RPMI7951 (cell line): ENCODE measurements around the gene SYT13. TPM values are rescaled to one million over a fixed set of nuclear protein-coding genes. Genes with fewer than 3 reads are reported as not detected.
A peak's percentile ranks its signal among the peaks of the same experiment; 100 is the strongest.

Source experiments
- DNase-seq: peaks from one replicate; pipeline ENCODE4 v3.0.0-alpha.2; 2012; ENCODE audit warnings: low read depth
- total RNA-seq: library from RNA; depleted of rRNA; stranded (reverse); fragments of >200 nt; shearing (Covaris generic); gene quantifications from 2 replicates; pipeline ENCODE4 v1.2.3, GENCODE V29; 2014

The SYT13 gene
- total RNA-seq, 1 experiment from 2014 or later: 0.72 TPM

GRCh38 chr11:45248501-45249011, 37.6 kb downstream of the SYT13 start:
- no peak for DNase-seq

DNA sequence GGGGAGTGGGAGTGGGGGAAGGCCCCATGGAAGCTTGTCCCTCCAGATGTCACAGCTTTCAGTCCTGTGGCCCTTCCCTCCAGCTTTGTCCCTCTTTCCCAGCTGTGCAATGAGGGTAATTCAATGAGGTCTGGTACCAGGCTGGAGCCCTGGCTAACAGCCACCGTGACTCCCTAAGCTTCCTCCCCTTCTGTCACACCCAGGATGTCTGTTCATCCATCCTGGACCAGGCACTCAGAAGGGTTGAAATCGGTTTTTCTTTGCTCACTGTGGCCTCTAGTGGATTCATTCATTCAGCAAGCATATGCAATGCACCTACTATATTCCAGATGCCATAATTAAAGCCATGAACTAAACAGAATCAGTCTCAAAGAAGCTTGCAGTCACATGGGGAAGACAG, 38.7 kb downstream of the SYT13 start:
- peak; percentile 47 for DNase-seq

GRCh38 chr11:45246241-45246640, 39.9 kb downstream of the SYT13 start:
- no peak for DNase-seq

- DNase-seq: no peak
These were observed 40.7 kb downstream of the SYT13 start for GRCh38 chr11:45245218-45246045.

DNA sequence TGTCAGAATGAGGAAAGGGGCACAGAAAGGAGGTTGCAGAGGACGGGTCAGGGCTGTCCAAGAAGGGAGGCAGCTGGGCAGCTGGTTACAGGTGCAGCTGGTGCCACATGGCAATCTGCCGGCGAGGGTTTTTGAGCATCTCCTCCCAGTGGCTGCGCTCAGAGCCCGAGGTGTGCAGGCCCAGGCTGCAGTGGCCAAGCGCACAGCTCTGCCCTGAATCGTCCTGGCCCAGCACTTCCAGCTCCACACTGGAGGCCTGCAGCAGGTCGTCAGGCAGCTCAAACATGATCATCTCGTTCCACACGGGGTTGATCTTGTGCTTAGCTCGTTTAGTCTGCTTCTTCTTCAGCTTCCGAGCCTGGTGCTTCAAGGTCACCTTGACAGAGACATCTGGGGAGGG, 42.2 kb downstream of the SYT13 start:
- DNase-seq: no peak

- DNase-seq: no peak
These were observed 46.4 kb downstream of the SYT13 start for GRCh38 chr11:45239733-45240132.

DNA sequence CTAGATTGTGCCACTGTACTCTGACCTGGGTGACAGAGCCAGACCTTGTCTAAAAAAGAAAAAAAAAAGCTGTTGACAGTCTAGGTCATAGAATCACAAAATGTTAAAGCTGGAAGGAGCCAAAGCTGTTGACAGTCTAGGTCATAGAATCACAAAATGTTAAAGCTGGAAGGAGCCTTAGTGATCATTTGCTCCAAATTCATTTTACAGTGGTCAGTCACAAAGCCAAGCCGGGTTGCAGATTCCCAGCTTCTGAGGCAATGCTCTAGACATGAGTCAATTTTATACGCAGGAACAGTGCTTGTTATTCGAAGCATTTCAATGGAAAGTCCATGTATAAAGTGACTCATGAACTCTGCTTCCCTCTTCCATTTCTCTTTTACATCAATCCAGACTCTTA, 47.4 kb downstream of the SYT13 start:
- peak; percentile 36 for DNase-seq

- DNase-seq: no peak
These were observed 48.3 kb downstream of the SYT13 start for GRCh38 chr11:45237711-45238315.

DNA sequence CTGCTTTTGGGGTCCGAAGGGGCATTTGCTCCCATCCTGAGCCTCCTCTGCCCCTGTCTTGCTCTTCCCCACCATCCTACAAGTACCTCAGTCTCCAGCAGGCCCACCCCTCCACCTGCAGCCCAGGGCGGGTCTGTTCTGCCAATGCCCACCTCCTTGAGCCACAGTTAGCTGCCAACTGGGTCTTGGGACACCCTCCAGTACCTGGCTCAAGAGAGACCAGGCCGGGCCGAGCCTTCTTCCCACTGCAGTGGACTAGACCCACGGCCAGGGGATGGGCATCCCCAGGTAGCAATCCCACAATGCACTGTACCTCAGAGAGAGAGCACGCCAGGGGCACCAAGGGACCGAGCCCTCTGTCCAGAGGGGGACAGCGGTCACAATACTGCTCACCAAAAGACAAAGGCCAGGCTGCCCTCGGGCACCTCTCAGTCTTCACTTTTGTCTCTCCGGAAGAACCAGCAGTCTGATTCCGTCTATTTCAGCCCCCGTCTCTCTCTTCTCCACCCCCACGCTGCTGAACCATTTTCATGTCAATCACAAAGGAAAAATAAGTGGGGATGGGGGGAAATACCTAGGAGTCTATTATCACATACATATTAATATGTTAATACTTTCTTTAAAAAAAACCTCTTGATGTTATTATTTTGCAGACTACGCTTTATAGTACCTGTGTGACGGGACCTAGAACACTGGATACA, 51.7 kb downstream of the SYT13 start:
- no peak for DNase-seq

- no peak for DNase-seq
These were observed 52.4 kb downstream of the SYT13 start for GRCh38 chr11:45233804-45234170.

GRCh38 chr11:45233121-45233803, 52.9 kb downstream of the SYT13 start:
- peak; percentile 46 for DNase-seq

- no peak for DNase-seq
These were observed 53.6 kb downstream of the SYT13 start for GRCh38 chr11:45232341-45233080.

- no peak for DNase-seq
These were observed 56.6 kb downstream of the SYT13 start for GRCh38 chr11:45229401-45230020.

DNA sequence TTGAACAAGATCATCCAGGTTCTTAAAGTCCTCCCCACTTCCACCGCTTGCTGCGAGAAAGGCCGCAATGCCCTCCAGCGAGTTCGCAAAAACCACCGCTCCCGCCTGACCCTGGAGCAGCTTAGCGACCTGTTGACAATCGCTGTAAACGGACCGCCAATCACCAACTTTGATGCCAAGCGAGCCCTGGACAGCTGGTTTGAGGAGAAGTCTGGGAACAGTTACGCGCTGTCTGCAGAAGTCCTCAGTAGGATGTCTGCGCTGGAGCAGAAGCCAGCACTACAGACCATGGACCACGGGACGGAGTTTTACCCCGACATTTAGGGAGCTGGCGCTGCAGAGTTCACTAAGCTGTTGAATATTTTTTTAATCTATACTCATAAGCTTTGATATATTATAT, 58.3 kb downstream of the SYT13 start:
- no peak for DNase-seq

DNA sequence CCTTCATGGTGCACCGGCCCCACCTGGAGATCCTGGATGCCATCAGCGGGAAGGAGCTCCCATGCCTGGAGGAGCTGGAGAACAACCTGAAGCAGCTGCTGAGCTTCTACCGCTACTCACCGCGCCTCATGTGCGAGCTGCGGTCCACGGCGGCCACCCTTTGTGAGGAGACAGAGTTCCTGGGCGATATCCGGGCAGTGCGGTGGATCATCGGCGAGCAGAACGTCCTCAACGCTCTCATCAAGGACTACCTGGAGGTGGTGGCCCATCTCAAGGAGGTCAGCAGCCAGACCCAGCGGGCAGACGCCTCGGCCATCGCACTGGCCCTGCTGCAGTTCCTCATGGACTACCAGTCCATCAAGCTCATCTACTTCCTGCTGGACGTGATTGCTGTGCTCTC, 59.2 kb downstream of the SYT13 start:
- DNase-seq: no peak

DNA sequence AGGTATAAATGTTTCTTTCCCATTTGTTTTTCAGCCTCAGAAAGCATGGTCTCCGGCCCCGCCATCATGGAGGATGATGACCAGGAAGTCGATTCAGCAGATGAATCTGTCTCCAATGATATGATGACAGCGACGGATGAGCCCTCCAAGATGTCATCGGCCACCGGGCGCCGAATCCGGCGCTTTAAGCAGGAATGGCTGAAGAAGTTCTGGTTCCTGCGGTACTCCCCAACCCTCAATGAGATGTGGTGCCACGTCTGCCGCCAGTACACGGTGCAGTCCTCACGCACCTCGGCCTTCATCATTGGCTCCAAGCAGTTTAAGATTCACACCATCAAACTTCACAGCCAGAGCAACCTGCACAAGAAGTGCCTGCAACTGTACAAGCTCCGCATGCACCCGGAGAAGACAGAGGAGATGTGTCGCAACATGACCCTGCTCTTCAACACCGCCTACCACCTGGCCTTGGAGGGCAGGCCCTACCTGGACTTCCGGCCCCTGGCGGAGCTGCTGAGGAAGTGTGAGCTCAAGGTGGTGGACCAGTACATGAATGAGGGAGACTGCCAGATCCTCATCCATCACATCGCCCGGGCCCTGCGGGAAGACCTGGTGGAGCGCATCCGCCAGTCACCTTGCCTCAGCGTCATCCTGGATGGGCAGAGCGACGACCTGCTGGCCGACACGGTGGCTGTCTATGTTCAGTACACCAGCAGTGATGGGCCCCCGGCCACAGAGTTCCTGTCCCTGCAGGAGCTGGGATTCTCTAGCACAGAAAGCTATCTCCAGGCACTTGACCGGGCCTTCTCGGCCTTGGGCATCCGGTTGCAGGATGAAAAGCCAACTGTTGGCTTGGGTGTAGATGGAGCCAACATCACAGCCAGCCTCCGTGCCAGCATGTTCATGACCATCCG, 59.9 kb downstream of the SYT13 start:
- no peak for DNase-seq

- no peak for DNase-seq
These were observed 60.9 kb downstream of the SYT13 start for GRCh38 chr11:45225277-45225676.

- DNase-seq: no peak
These were observed 61.4 kb downstream of the SYT13 start for GRCh38 chr11:45224766-45225165.

DNA sequence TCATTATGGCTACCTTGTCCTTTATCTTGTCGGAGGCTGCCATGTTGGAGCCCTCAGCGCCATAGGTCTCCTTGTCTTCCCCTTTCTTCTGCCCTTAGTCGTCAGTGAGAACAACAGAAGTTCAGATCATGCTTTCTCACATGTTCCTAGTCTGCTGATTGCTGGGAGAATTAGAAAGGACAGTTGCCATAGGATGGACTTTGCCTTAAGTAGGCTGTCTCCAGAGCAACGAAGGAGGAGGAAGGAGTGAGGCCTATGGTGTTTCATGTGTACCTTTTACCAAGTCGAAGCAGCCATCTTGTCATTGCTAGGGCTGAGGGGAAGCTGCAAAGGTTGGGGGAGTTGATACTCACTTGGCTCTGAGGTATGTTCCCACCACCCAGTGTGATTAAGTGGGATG, 62.6 kb downstream of the SYT13 start:
- no peak for DNase-seq

- DNase-seq: no peak
These were observed 66.7 kb downstream of the SYT13 start for GRCh38 chr11:45219411-45219810.
